ENCODE results near the gene LIPG. TPM values are rescaled to one million over a fixed set of nuclear protein-coding genes. Genes with fewer than 3 reads are reported as not detected.

The LIPG gene
- total RNA-seq, 1 experiment from 2014 or later, result 6.1 TPM

DNA sequence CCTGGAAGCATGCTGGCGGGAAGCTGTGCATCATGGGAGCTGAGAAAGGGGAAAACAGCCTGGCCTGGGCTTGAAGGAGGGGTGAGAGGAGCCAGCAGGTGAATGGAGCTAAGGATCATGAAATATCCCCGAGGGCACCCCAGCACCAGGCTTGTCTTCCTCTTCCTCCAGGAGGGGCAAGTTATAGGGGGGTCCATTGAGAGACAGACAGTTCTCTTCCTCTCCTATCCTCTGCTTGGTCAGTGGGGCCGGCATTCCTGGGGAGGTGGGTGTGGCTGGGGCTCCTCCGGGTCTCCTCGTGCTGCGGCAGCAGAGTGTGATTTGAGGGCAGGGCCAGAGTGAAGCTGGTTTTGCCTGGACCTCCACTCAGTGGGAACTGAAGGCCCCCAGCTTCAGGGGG, 78.9 kb downstream of the LIPG start:
- no peak overlapping the region for H3K4ac ChIP-seq (ENCODE audit: low read depth, low read length)
- no peak overlapping the region for H2BK12ac ChIP-seq (ENCODE audit: insufficient read length, low read depth, low read length)
- no peak overlapping the region for H3K4me2 ChIP-seq (ENCODE audit: insufficient read depth, insufficient read length, low read length)
- Mint-ChIP-seq H3K27ac (no peak overlapping the region), H3K4me1 (peaks cover 1 to 6% of the 10 kb centered on the region in 2 experiments), H3K9me3 (peaks cover 6 to 7% of the 10 kb centered on the region in 2 experiments; a peak in 3 of 5 replicates), H3K27me3 (ENCODE audit: low read depth) (no peaks in the 10 kb centered on the region), H3K4me3 (no peak overlapping the region), H3K36me3 (ENCODE audit: insufficient read depth in 1 of 3, low read depth in 3 of 3) (peaks cover 0 to 6% (median 4%) of the 10 kb centered on the region in 3 experiments; a peak in 3 of 7 replicates)
- no peak overlapping the region for H2BK120ac ChIP-seq (ENCODE audit: low read depth, low read length, poor library complexity, severe bottlenecking)
- no peak overlapping the region for H3K18ac ChIP-seq (ENCODE audit: insufficient read length, low read depth, low read length)
- H3T11ph ChIP-seq (ENCODE audit: low read length), result no peak overlapping the region
- no peak overlapping the region for H3K14ac ChIP-seq (ENCODE audit: insufficient read depth, low read length)
- no peak for DNase-seq
- H3K23ac ChIP-seq (ENCODE audit: insufficient read length, low read depth, low read length), result no peak overlapping the region
- H2AFZ ChIP-seq (ENCODE audit: low read length), result no peak overlapping the region
- TF ChIP-seq, protein P1, sequence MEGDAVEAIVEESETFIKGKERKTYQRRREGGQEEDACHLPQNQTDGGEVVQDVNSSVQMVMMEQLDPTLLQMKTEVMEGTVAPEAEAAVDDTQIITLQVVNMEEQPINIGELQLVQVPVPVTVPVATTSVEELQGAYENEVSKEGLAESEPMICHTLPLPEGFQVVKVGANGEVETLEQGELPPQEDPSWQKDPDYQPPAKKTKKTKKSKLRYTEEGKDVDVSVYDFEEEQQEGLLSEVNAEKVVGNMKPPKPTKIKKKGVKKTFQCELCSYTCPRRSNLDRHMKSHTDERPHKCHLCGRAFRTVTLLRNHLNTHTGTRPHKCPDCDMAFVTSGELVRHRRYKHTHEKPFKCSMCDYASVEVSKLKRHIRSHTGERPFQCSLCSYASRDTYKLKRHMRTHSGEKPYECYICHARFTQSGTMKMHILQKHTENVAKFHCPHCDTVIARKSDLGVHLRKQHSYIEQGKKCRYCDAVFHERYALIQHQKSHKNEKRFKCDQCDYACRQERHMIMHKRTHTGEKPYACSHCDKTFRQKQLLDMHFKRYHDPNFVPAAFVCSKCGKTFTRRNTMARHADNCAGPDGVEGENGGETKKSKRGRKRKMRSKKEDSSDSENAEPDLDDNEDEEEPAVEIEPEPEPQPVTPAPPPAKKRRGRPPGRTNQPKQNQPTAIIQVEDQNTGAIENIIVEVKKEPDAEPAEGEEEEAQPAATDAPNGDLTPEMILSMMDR (conservative IDR thresholded peaks at IDR 0.05), result no peak
- H4K5ac ChIP-seq (ENCODE audit: insufficient read length, low read depth, low read length), result no peak overlapping the region
- H2BK5ac ChIP-seq (ENCODE audit: insufficient read length, low read length), result no peak overlapping the region
- no peak overlapping the region for H3K9ac ChIP-seq (ENCODE audit: extremely low read depth, insufficient read length, low read length)
- no peak overlapping the region for H2BK20ac ChIP-seq (ENCODE audit: low read depth, low read length, poor library complexity, severe bottlenecking)
- no peaks in the 10 kb centered on the region for H3K23me2 ChIP-seq (ENCODE audit: insufficient read length, low read depth, low read length, poor library complexity, severe bottlenecking)
- no peak overlapping the region for H2BK15ac ChIP-seq (ENCODE audit: low read depth, low read length)
- H3K9me3 ChIP-seq (ENCODE audit: control insufficient read depth, low read depth, low read length), result no peaks in the 10 kb centered on the region
- H4K8ac ChIP-seq (replicated peaks; ENCODE audit: insufficient read length, low read depth, low read length), result no peak overlapping the region
- no peaks in the 10 kb centered on the region for H4K20me1 ChIP-seq (ENCODE audit: control insufficient read depth, insufficient read depth, insufficient read length)
- no peak overlapping the region for H3K27ac ChIP-seq (ENCODE audit: insufficient read length, low read depth, low read length)
- H3K4me1 ChIP-seq (ENCODE audit: insufficient read depth, low read length), result no peaks in the 10 kb centered on the region
- H3K56ac ChIP-seq (ENCODE audit: insufficient read length, low read depth, low read length), result no peak overlapping the region
- no CpG with 5 or more reads among the region's 6 CpGs for WGBS (ENCODE audit: extremely low coverage, insufficient read length, low lambda C conversion rate)
- no peak overlapping the region for H4K91ac ChIP-seq (ENCODE audit: insufficient read length, low read depth, low read length)
- no peak overlapping the region for H2AK5ac ChIP-seq (ENCODE audit: insufficient read length, low read length)
- no peaks in the 10 kb centered on the region for H3K27me3 ChIP-seq (ENCODE audit: insufficient read depth, low read length)
- no peaks in the 10 kb centered on the region for H3K79me1 ChIP-seq (ENCODE audit: insufficient read depth, low read depth, low read length, poor library complexity, severe bottlenecking)
- H3K79me2 ChIP-seq (ENCODE audit: insufficient read depth, low read length), result no peaks in the 10 kb centered on the region
